ENCODE data around the gene DIABLO. TPM values are rescaled to one million over a fixed set of nuclear protein-coding genes. Genes with fewer than 3 reads are reported as not detected.
A peak's percentile ranks its signal among the peaks of the same experiment; 100 is the strongest.
"Not testable (repeated sequence)": the region's sequence is repeated elsewhere in the genome, so short reads cannot be mapped to it uniquely, and the experiment has no call there.

DIABLO gene
- total RNA-seq, 4 donors from 2014 or later: 30.8 to 43.6 (median 39.3) TPM

GRCh38 chr12:122184517-122184916 is 41.3 kb downstream of the DIABLO start:
- no peak for TF ChIP-seq POLR2A (IDR thresholded peaks at IDR 0.05; ENCODE audit: low read depth)
- TF ChIP-seq EP300 (IDR thresholded peaks at IDR 0.05): no peak
- TF ChIP-seq POLR2AphosphoS5 (IDR thresholded peaks at IDR 0.05): no peak
- TF ChIP-seq, protein P1, sequence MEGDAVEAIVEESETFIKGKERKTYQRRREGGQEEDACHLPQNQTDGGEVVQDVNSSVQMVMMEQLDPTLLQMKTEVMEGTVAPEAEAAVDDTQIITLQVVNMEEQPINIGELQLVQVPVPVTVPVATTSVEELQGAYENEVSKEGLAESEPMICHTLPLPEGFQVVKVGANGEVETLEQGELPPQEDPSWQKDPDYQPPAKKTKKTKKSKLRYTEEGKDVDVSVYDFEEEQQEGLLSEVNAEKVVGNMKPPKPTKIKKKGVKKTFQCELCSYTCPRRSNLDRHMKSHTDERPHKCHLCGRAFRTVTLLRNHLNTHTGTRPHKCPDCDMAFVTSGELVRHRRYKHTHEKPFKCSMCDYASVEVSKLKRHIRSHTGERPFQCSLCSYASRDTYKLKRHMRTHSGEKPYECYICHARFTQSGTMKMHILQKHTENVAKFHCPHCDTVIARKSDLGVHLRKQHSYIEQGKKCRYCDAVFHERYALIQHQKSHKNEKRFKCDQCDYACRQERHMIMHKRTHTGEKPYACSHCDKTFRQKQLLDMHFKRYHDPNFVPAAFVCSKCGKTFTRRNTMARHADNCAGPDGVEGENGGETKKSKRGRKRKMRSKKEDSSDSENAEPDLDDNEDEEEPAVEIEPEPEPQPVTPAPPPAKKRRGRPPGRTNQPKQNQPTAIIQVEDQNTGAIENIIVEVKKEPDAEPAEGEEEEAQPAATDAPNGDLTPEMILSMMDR (IDR thresholded peaks at IDR 0.05): no peak
- intact Hi-C loops (cut with DNase I): no loop called here
- no peak overlapping the region for H3K27ac ChIP-seq (replicated peaks in 1 of 4)
- WGBS: 81% methylated on average over 14 of the region's 18 CpGs
- no peak overlapping the region for H3K4me3 ChIP-seq
- no peak for DNase-seq (ENCODE audit: extremely low spot score)
- no peaks in the 10 kb centered on the region for H3K36me3 ChIP-seq
- H3K9me3 ChIP-seq: no peaks in the 10 kb centered on the region
- H3K27me3 ChIP-seq: peaks cover 0 to 9% (median 0%) of the 10 kb centered on the region in 4 donors
- H3K4me1 ChIP-seq: peaks cover 0 to 13% (median 12%) of the 10 kb centered on the region in 4 donors

DNA sequence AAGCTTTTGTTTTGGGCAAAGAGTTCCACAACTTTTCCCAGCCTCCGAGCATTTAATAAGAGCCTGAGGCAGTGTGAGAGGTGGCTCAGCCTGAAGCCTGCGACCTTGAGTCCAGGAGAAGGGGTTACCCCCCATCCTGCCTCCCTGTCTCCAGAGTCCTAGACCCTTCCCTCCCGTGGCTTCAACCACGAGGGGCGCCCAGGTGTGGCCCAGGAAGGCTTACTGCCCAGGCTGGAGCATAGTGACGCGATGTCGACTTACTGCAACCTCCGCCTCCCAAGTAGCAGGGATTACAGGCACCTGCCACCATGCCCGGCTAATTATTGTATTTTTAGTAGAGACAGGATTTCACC is 42.3 kb downstream of the DIABLO start:
- TF ChIP-seq POLR2A (IDR thresholded peaks at IDR 0.05; ENCODE audit: low read depth): no peak
- TF ChIP-seq, protein P1 (IDR thresholded peaks at IDR 0.05): no peak
- no peak for TF ChIP-seq EP300 (IDR thresholded peaks at IDR 0.05)
- TF ChIP-seq POLR2AphosphoS5 (IDR thresholded peaks at IDR 0.05): no peak
- no peak for DNase-seq (ENCODE audit: extremely low spot score)
- no peaks in the 10 kb centered on the region for H3K36me3 ChIP-seq
- peaks cover 0 to 13% (median 12%) of the 10 kb centered on the region in 4 donors for H3K4me1 ChIP-seq
- intact Hi-C loops (cut with DNase I): no loop called here
- WGBS: 89% methylated on average over 9 of the region's 10 CpGs
- H3K27ac ChIP-seq (replicated peaks in 1 of 4): no peak overlapping the region
- H3K4me3 ChIP-seq: peak overlapping the region; percentile 55 to 65 (median 61)
- no peaks in the 10 kb centered on the region for H3K9me3 ChIP-seq
- H3K27me3 ChIP-seq: peaks cover 0 to 9% (median 0%) of the 10 kb centered on the region in 4 donors

- DNase-seq (ENCODE audit: extremely low spot score): no peak
- peaks cover 0 to 13% (median 12%) of the 10 kb centered on the region in 4 donors for H3K4me1 ChIP-seq
- H3K9me3 ChIP-seq: no peaks in the 10 kb centered on the region
- intact Hi-C loops (cut with DNase I): no loop called here
- H3K36me3 ChIP-seq: no peaks in the 10 kb centered on the region
- 3% methylated on average over 18 of the region's 63 CpGs for WGBS
- peaks cover 0 to 9% (median 0%) of the 10 kb centered on the region in 4 donors for H3K27me3 ChIP-seq
- TF ChIP-seq POLR2AphosphoS5 (IDR thresholded peaks at IDR 0.05): no peak
- no peak for TF ChIP-seq POLR2A (IDR thresholded peaks at IDR 0.05; ENCODE audit: low read depth)
- TF ChIP-seq, protein P1 (IDR thresholded peaks at IDR 0.05): no peak
- TF ChIP-seq EP300 (IDR thresholded peaks at IDR 0.05): no peak
- H3K27ac ChIP-seq (replicated peaks in 1 of 4): no peak within 1 kb of the TSS
- peak within 1 kb of the TSS; percentile 55 to 65 (median 61) for H3K4me3 ChIP-seq
Observed at GRCh38 chr12:122182887-122183587, 42.8 kb downstream of the DIABLO start, which contains the start of gene LRRC43. Gene LRRC43 (plus strand): TSS chr12:122183123. CDS start chr12:122183145, 22 bp downstream.

GRCh38 chr12:122176473-122176872 is 49.4 kb downstream of the DIABLO start:
- H3K27ac ChIP-seq (replicated peaks in 1 of 4); H3K27me3 ChIP-seq; H3K4me1 ChIP-seq; H3K4me3 ChIP-seq; H3K9me3 ChIP-seq; intact Hi-C loops (cut with DNase I); H3K36me3 ChIP-seq; DNase-seq (ENCODE audit: extremely low spot score): not testable (repeated sequence)
- 96% methylated on average over 4 of the region's 4 CpGs for WGBS

- 93% methylated on average over 17 of the region's 17 CpGs for WGBS
- TF ChIP-seq POLR2A (IDR thresholded peaks at IDR 0.05; ENCODE audit: low read depth) (no peak), EP300 (IDR thresholded peaks at IDR 0.05) (no peak), POLR2AphosphoS5 (IDR thresholded peaks at IDR 0.05) (no peak)
- TF ChIP-seq, protein P1 (IDR thresholded peaks at IDR 0.05): no peak
- no peaks in the 10 kb centered on the region for H3K9me3 ChIP-seq
- H3K4me3 ChIP-seq: no peak within 1 kb of the TSS
- intact Hi-C loops (cut with DNase I): no loop called here
- no peak within 1 kb of the TSS for H3K27ac ChIP-seq (replicated peaks in 1 of 4)
- peaks cover 0 to 16% (median 0%) of the 10 kb centered on the region in 4 donors for H3K27me3 ChIP-seq
- DNase-seq (ENCODE audit: extremely low spot score): peak; percentile 86
- H3K36me3 ChIP-seq: no peaks in the 10 kb centered on the region
- H3K4me1 ChIP-seq: no peaks in the 10 kb centered on the region
Observed at GRCh38 chr12:122174155-122174845, 51.6 kb downstream of the DIABLO start, which contains the start of gene IL31. Gene IL31 (minus strand): TSS chr12:122174221. CDS start chr12:122174172, 49 bp downstream.
